GM12872 (cell line): ENCODE results near the gene ANK3.

Experiments
- CTCF ChIP-seq: IDR thresholded peaks from 3 replicates; pipeline ENCODE4 v1.5.1; 2011; ENCODE audit warnings: low read depth, mild to moderate bottlenecking, low read length, moderate library complexity; ENCODE audit not compliant: insufficient read depth

Gene ANK3

GRCh38 chr10:60397792-60398191 lies 8.1 kb upstream of the ANK3 start:
- no peak for TF ChIP-seq CTCF

- no peak for TF ChIP-seq CTCF
Measured at GRCh38 chr10:60396766-60397165, 7.1 kb upstream of the ANK3 start.

GRCh38 chr10:60395711-60396110 lies 6.0 kb upstream of the ANK3 start:
- no peak for TF ChIP-seq CTCF

GRCh38 chr10:60394446-60394845 lies 4.8 kb upstream of the ANK3 start:
- no peak for TF ChIP-seq CTCF

- no peak for TF ChIP-seq CTCF
Measured at GRCh38 chr10:60390224-60390626, 550 bp upstream of the ANK3 start.

GRCh38 chr10:60388709-60389301 lies 870 bp downstream of the ANK3 start:
- no peak for TF ChIP-seq CTCF

GRCh38 chr10:60388116-60388625 lies 1.5 kb downstream of the ANK3 start:
- TF ChIP-seq CTCF = no peak

- TF ChIP-seq CTCF = no peak
Measured at GRCh38 chr10:60387531-60387930, 2.1 kb downstream of the ANK3 start.
